H9 (cell line): ENCODE measurements around the gene ARID1B. TPM values are rescaled to one million over a fixed set of nuclear protein-coding genes. Genes with fewer than 3 reads are reported as not detected.

Source experiments
- DNase-seq: peaks from one replicate; pipeline ENCODE4 v3.0.0-alpha.2; 2017
- H2AFZ ChIP-seq: one replicate; pipeline ENCODE4 v1.6.1; 2013; ENCODE audit warnings: mild to moderate bottlenecking, low read length, control low read depth, moderate library complexity
- H2AK5ac ChIP-seq: 2 replicates; pipeline ENCODE4 v1.6.1; 2013; ENCODE audit warnings: low read length, control low read depth, mixed read lengths; ENCODE audit not compliant: insufficient read length
- H2BK120ac ChIP-seq: one replicate; pipeline ENCODE4 v1.6.1; 2013; ENCODE audit warnings: low read depth, mild to moderate bottlenecking, low read length, control low read depth, inconsistent platforms; ENCODE audit not compliant: poor library complexity, severe bottlenecking
- H2BK12ac ChIP-seq: 2 replicates; pipeline ENCODE4 v1.6.1; 2013; ENCODE audit warnings: low read length, control low read depth, mixed read lengths, low read depth; ENCODE audit not compliant: insufficient read length
- H2BK15ac ChIP-seq: 2 replicates; pipeline ENCODE4 v1.6.1; 2013; ENCODE audit warnings: low read depth, low read length, control low read depth
- H2BK20ac ChIP-seq: one replicate; pipeline ENCODE4 v1.6.1; 2013; ENCODE audit warnings: low read depth, mild to moderate bottlenecking, low read length, control low read depth, inconsistent platforms; ENCODE audit not compliant: poor library complexity, severe bottlenecking
- H2BK5ac ChIP-seq: 2 replicates; pipeline ENCODE4 v1.6.1; 2013; ENCODE audit warnings: low read length, control low read depth, mixed read lengths; ENCODE audit not compliant: insufficient read length
- H3K14ac ChIP-seq: 2 replicates; pipeline ENCODE4 v1.6.1; 2013; ENCODE audit warnings: low read length, control low read depth; ENCODE audit not compliant: insufficient read depth
- H3K18ac ChIP-seq: 2 replicates; pipeline ENCODE4 v1.6.1; 2013; ENCODE audit warnings: low read depth, mild to moderate bottlenecking, mixed read lengths, low read length, control low read depth; ENCODE audit not compliant: insufficient read length
- H3K23ac ChIP-seq: 2 replicates; pipeline ENCODE4 v1.6.1; 2013; ENCODE audit warnings: low read length, control low read depth, mixed read lengths, low read depth; ENCODE audit not compliant: insufficient read length
- H3K23me2 ChIP-seq: 2 replicates; pipeline ENCODE4 v1.6.1; 2013; ENCODE audit warnings: low read depth, mild to moderate bottlenecking, mixed read lengths, low read length, control low read depth; ENCODE audit not compliant: insufficient read length, poor library complexity, severe bottlenecking
- H3K27ac ChIP-seq: 2 replicates; pipeline ENCODE4 v1.5.1; 2013; ENCODE audit warnings: low read length, control low read depth, mixed read lengths, low read depth; ENCODE audit not compliant: insufficient read length
- H3K27me3 ChIP-seq: 2 replicates; pipeline ENCODE4 v1.6.1; 2013; ENCODE audit warnings: low read length, control low read depth, inconsistent platforms; ENCODE audit not compliant: insufficient read depth
- H3K4ac ChIP-seq: 2 replicates; pipeline ENCODE4 v1.6.1; 2013; ENCODE audit warnings: low read depth, mild to moderate bottlenecking, control low read depth, inconsistent platforms, low read length, moderate library complexity
- H3K4me1 ChIP-seq: 2 replicates; pipeline ENCODE4 v1.6.1; 2013; ENCODE audit warnings: low read length, control low read depth, inconsistent platforms; ENCODE audit not compliant: insufficient read depth
- H3K4me2 ChIP-seq: 2 replicates; pipeline ENCODE4 v1.6.1; 2013; ENCODE audit warnings: low read length, control low read depth, mixed read lengths; ENCODE audit not compliant: insufficient read length, insufficient read depth
- H3K56ac ChIP-seq: 2 replicates; pipeline ENCODE4 v1.6.1; 2013; ENCODE audit warnings: low read depth, mild to moderate bottlenecking, mixed read lengths, low read length, control low read depth; ENCODE audit not compliant: insufficient read length
- H3K79me1 ChIP-seq: 2 replicates; pipeline ENCODE4 v1.6.1; 2013; ENCODE audit warnings: low read depth, mild to moderate bottlenecking, moderate library complexity, low read length, control low read depth, inconsistent platforms; ENCODE audit not compliant: insufficient read depth, poor library complexity, severe bottlenecking
- H3K79me2 ChIP-seq: 2 replicates; pipeline ENCODE4 v1.6.1; 2013; ENCODE audit warnings: low read length, control low read depth, inconsistent platforms; ENCODE audit not compliant: insufficient read depth
- H3K9ac ChIP-seq: 2 replicates; pipeline ENCODE4 v1.6.1; 2013; ENCODE audit warnings: low read length, control low read depth, mixed read lengths; ENCODE audit not compliant: insufficient read length; ENCODE audit errors: extremely low read depth
- H3K9me3 ChIP-seq: one replicate; pipeline ENCODE4 v1.6.1; 2013; ENCODE audit warnings: low read depth, low read length, inconsistent platforms; ENCODE audit not compliant: control insufficient read depth
- H3T11ph ChIP-seq: one replicate; pipeline ENCODE4 v1.6.1; 2013; ENCODE audit warnings: mild to moderate bottlenecking, low read length, control low read depth, inconsistent platforms
- H4K20me1 ChIP-seq: one replicate; pipeline ENCODE4 v1.6.1; 2013; ENCODE audit not compliant: control insufficient read depth, insufficient read length, insufficient read depth
- H4K5ac ChIP-seq: 2 replicates; pipeline ENCODE4 v1.6.1; 2013; ENCODE audit warnings: low read depth, mild to moderate bottlenecking, mixed read lengths, low read length, control low read depth; ENCODE audit not compliant: insufficient read length
- H4K8ac ChIP-seq: replicated peaks from 2 replicates; pipeline ENCODE4 v1.6.1; 2013; ENCODE audit warnings: low read length, control low read depth, mixed read lengths, low read depth; ENCODE audit not compliant: insufficient read length
- H4K91ac ChIP-seq: 2 replicates; pipeline ENCODE4 v1.6.1; 2013; ENCODE audit warnings: low read depth, mild to moderate bottlenecking, moderate library complexity, mixed read lengths, low read length, control low read depth; ENCODE audit not compliant: insufficient read length
- H3K27ac Mint-ChIP-seq, 3 experiments: 2 replicates in 2 of 3; 3 replicates in 1 of 3; pipeline ENCODE4 v1.8.0; 2020 to 2021; ENCODE audit warnings: mixed read lengths in 3 of 3, mild to moderate bottlenecking in 1 of 3, moderate library complexity in 1 of 3
- H3K27me3 Mint-ChIP-seq: 2 replicates; pipeline ENCODE4 v1.8.0; 2021; ENCODE audit warnings: low read depth, mild to moderate bottlenecking, moderate library complexity, mixed read lengths
- H3K36me3 Mint-ChIP-seq, 3 experiments: 2 replicates in 2 of 3; 3 replicates in 1 of 3; pipeline ENCODE4 v1.8.0; 2020 to 2021; ENCODE audit warnings: low read depth in 3 of 3, mixed read lengths in 3 of 3; ENCODE audit not compliant: insufficient read depth in 1 of 3
- H3K4me1 Mint-ChIP-seq, 2 experiments: 2 replicates each; pipeline ENCODE4 v1.8.0; 2020; ENCODE audit warnings: mixed read lengths in 2 of 2
- H3K4me3 Mint-ChIP-seq, 2 experiments: 2 replicates in 1 of 2; 3 replicates in 1 of 2; pipeline ENCODE4 v1.8.0; 2020 to 2021; ENCODE audit warnings: mild to moderate bottlenecking in 2 of 2, mixed read lengths in 2 of 2, moderate library complexity in 1 of 2
- H3K9me3 Mint-ChIP-seq, 2 experiments: 2 replicates in 1 of 2; 3 replicates in 1 of 2; pipeline ENCODE4 v1.8.0; 2020; ENCODE audit warnings: mild to moderate bottlenecking in 2 of 2, mixed read lengths in 2 of 2, moderate library complexity in 1 of 2
- CTCF ChIP-seq: fragments of 200-600 bp; sonication (generic); conservative IDR thresholded peaks from 3 replicates; pipeline ENCODE4 v1.8.0; 2021; ENCODE audit warnings: antibody characterized with exemption, mild to moderate bottlenecking
- WGBS: extraction: QIAGEN DNeasy Blood & Tissue Kit; methylation state at CpG from one replicate; pipeline ENCODE4 v1.1.7; 2013; ENCODE audit warnings: missing lambda C conversion rate, low lambda C conversion rate, mixed read lengths; ENCODE audit not compliant: insufficient read length; ENCODE audit errors: extremely low coverage; 5-methylcytosine and 5-hydroxymethylcytosine counted together
- total RNA-seq: library from RNA; stranded (reverse); gene quantifications from 2 replicates; pipeline ENCODE4 v1.2.1, GENCODE V29; 2021

The ARID1B gene
- total RNA-seq, 1 experiment from 2014 or later, result 88.2 TPM

GRCh38 chr6:157017022-157017421 is 239.8 kb downstream of the ARID1B start:
- Histone ChIP-seq H3K27ac (no peak overlapping the region), H3T11ph (no peak overlapping the region), H3K79me1 (no peaks in the 10 kb centered on the region), H2AFZ (no peak overlapping the region), H2BK120ac (no peak overlapping the region), H3K18ac (no peak overlapping the region), H3K23me2 (peaks cover 3% of the 10 kb centered on the region), H3K9ac (no peak overlapping the region), H2BK5ac (no peak overlapping the region), H3K14ac (no peak overlapping the region), H4K91ac (no peak overlapping the region), H2BK12ac (no peak overlapping the region), H3K4me2 (no peak overlapping the region), H4K20me1 (no peaks in the 10 kb centered on the region), H3K56ac (no peak overlapping the region), H3K23ac (no peak overlapping the region), H2AK5ac (no peak overlapping the region), H3K4me1 (peaks cover 3% of the 10 kb centered on the region; the same call in 1 of the 2 replicates), H3K79me2 (peaks cover 7% of the 10 kb centered on the region; the same call in 1 of the 2 replicates), H4K5ac (no peak overlapping the region), H2BK15ac (no peak overlapping the region), H3K9me3 (no peaks in the 10 kb centered on the region), H4K8ac (no peak overlapping the region), H2BK20ac (no peak overlapping the region), H3K27me3 (no peaks in the 10 kb centered on the region), H3K4ac (no peak overlapping the region)
- peaks cover 42 to 52% of the 10 kb centered on the region in 2 experiments for H3K4me1 Mint-ChIP-seq
- no peak overlapping the region; a peak in 1 of 7 replicates for H3K27ac Mint-ChIP-seq
- H3K27me3 Mint-ChIP-seq, result no peaks in the 10 kb centered on the region; the same call in 1 of the 2 replicates
- no CpG with 5 or more reads among the region's 1 CpG for WGBS
- H3K36me3 Mint-ChIP-seq, result peaks cover 0 to under 1% (median 0%) of the 10 kb centered on the region in 3 experiments; a peak in 1 of 7 replicates
- no peak for DNase-seq
- TF ChIP-seq CTCF, result no peak
- no peak overlapping the region for H3K4me3 Mint-ChIP-seq
- peaks cover 0 to under 1% of the 10 kb centered on the region in 2 experiments; a peak in 2 of 5 replicates for H3K9me3 Mint-ChIP-seq
